Heart left ventricle (tissue), 16 donors: Measurements from ENCODE around the gene TNS3. TPM values are rescaled to one million over a fixed set of nuclear protein-coding genes. Genes with fewer than 3 reads are reported as not detected.

Experiments
- ATAC-seq, 4 donors: fragments of 200-7000 bp; cut with Tn5 transposase; one replicate each; pipeline ENCODE4 v1.9.1; 2020 to 2022; ENCODE audit warnings: moderate library complexity in 4 of 4, mild to moderate bottlenecking in 3 of 4, moderate number of reproducible peaks in 1 of 4
- DNase-seq, 5 donors: peaks; one replicate each; pipeline ENCODE4 v3.0.0-alpha.2; 2020
- H3K27ac ChIP-seq, 12 donors: fragments of 200-600 bp; sonication (generic) in 4 of 12; one replicate each; pipeline versions ENCODE4 v1.5.0 to v1.8.0; 2016 to 2022; ENCODE audit warnings: mild to moderate bottlenecking in 2 of 12
- H3K27me3 ChIP-seq, 9 donors: fragments of 200-600 bp; sonication (generic) in 2 of 9; one replicate each; pipeline versions ENCODE4 v1.5.1 to v1.8.0; 2016 to 2022; ENCODE audit warnings: mild to moderate bottlenecking in 3 of 9
- H3K36me3 ChIP-seq, 9 donors: fragments of 200-600 bp; sonication (generic) in 2 of 9; one replicate each; pipeline versions ENCODE4 v1.5.0 to v1.8.0; 2018 to 2022; ENCODE audit warnings: mild to moderate bottlenecking in 2 of 9
- H3K4me1 ChIP-seq, 12 donors: fragments of 200-600 bp; sonication (generic) in 4 of 12; one replicate each; pipeline versions ENCODE4 v1.5.0 to v1.8.0; 2016 to 2022; ENCODE audit warnings: mild to moderate bottlenecking in 3 of 12
- H3K4me3 ChIP-seq, 12 donors: fragments of 200-600 bp; sonication (generic) in 4 of 12; one replicate each; pipeline versions ENCODE4 v1.5.0 to v1.8.0; 2017 to 2022; ENCODE audit warnings: mild to moderate bottlenecking in 9 of 12, moderate library complexity in 4 of 12
- H3K9me3 ChIP-seq, 12 donors: fragments of 200-600 bp; sonication (generic) in 4 of 12; one replicate each; pipeline versions ENCODE4 v1.5.0 to v1.8.0; 2016 to 2022; ENCODE audit warnings: mild to moderate bottlenecking in 1 of 12
- POLR2A ChIP-seq, 2 donors: fragments of 450-650 bp; IDR thresholded peaks; one replicate each; pipeline ENCODE4 v1.6.1; 2017; ENCODE audit warnings: antibody characterized with exemption in 2 of 2, mild to moderate bottlenecking in 2 of 2, moderate library complexity in 2 of 2
- WGBS, 4 donors: extraction: QIAGEN DNeasy Blood & Tissue Kit in 2 of 4; methylation state at CpG; one replicate each; pipeline versions ENCODE4 v1.1.5 to v1.1.7; 2013 to 2018; 5-methylcytosine and 5-hydroxymethylcytosine counted together
- intact Hi-C, 10 donors: fragments of 100-400 bp; cut with DNase I; formaldehyde crosslinking; loops; one replicate each; pipeline versions ENCODE4 v1.11.1 to v1.14.2; 2022
- polyA plus RNA-seq, 2 donors: library from polyadenylated mRNA; stranded (reverse); fragments of 200-250 nt; gene quantifications; one replicate each; pipeline ENCODE4 v1.2.3, GENCODE V29; 2013
- total RNA-seq, 9 donors: library from RNA; depleted of rRNA in 2 of 9; stranded (reverse); fragments of >200 nt in 2 of 9; fragmentation: NEBNext Ultra II Directional in 3 of 9; extraction: Animal tissue kit (Norgen Biotek cat#: 25700) in 3 of 9; gene quantifications; one replicate each; pipeline versions ENCODE4 v1.1.0 to v1.2.4, GENCODE V29; 2016 to 2023
- TF ChIP-seq, protein P1 (sequence below), 12 donors: fragments of 200-600 bp; sonication (generic) in 4 of 12; IDR thresholded peaks; one replicate each; pipeline versions ENCODE4 v1.5.0 to v1.8.0; 2018 to 2022; ENCODE audit warnings: antibody characterized with exemption in 12 of 12, mild to moderate bottlenecking in 5 of 12
- donor health status: ischemic (EF 13 %, LVEDD 7.1; RV severe dilation, severe dysfunction).
- donor health status: healthy with polysubstance abuse.
- donor health status: DM: no; HTN: yes; CAD: no.
- donor health status: DM: no; HTN: no; CAD: no.
- donor health status: ischemic (EF 25% LVEDD 6.9; RV normal size, moderate dysfunction).
- donor health status: ischemic (EF 25% LVEDD 5.7; RV mildly dilated, moderate dysfunction).
- donor health status: healthy.
- donor health status: DM: yes; HTN: yes; CAD: no.
- donor health status: ischemic (EF 35%, LVEDD 5.7; RV mildly dilated, moderate dysfunction).
- donor health status: nonischemic (EF 11% LVEDD 7.7; RV severe dilation, severe dysfunction).
- donor health status: DM: yes; HTN: yes; CAD: no.
- donor health status: PGD.
- donor health status: ischemic (EF 29% LVEDD 5.4; RV normal size, mild dysfunction).
- donor health status: nonischemic (EF 23%, LVEDD 6.1; RV moderate dilation, normal function).

The TNS3 gene
- total and polyA plus RNA-seq, 11 donors, result 10.1 to 116 (median 32.7) TPM

DNA sequence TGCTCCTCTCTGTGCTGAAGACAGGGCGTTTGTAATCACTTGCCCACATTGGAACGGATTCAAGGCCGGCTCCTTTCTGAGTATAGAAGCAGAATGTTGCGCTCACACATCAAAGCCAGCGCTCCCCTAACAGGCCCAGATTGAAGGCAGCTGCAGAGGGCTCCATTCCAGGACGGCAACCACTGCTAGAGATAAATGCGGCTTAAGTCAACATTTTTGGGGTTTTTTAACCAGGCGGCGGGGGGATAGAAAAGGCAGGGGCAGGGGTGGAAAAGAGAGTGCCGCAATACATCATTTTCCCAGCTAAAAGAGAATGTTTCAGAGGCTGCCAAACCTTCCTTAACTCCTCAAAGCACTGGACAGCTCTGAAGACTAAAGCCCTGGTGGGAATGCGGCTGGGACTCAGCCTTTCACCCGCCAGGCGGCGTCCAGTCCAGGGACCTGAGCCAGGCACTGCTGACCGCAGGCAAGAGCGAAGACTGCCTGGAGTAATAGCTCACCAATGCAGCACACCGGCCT is 189.6 kb downstream of the TNS3 start:
- Histone ChIP-seq H3K9me3 (no peaks in the 10 kb centered on the region), H3K27ac (no peak overlapping the region), H3K4me3 (no peak overlapping the region), H3K36me3 (peaks cover 0 to 86% (median 42%) of the 10 kb centered on the region in 9 donors), H3K27me3 (no peaks in the 10 kb centered on the region), H3K4me1 (peaks cover 0 to 12% (median 0%) of the 10 kb centered on the region in 12 donors)
- 66 to 73% (median 72%) methylated on average over 17 of the region's 17 CpGs for WGBS, 4 donors
- TF ChIP-seq, protein P1, sequence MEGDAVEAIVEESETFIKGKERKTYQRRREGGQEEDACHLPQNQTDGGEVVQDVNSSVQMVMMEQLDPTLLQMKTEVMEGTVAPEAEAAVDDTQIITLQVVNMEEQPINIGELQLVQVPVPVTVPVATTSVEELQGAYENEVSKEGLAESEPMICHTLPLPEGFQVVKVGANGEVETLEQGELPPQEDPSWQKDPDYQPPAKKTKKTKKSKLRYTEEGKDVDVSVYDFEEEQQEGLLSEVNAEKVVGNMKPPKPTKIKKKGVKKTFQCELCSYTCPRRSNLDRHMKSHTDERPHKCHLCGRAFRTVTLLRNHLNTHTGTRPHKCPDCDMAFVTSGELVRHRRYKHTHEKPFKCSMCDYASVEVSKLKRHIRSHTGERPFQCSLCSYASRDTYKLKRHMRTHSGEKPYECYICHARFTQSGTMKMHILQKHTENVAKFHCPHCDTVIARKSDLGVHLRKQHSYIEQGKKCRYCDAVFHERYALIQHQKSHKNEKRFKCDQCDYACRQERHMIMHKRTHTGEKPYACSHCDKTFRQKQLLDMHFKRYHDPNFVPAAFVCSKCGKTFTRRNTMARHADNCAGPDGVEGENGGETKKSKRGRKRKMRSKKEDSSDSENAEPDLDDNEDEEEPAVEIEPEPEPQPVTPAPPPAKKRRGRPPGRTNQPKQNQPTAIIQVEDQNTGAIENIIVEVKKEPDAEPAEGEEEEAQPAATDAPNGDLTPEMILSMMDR (IDR thresholded peaks at IDR 0.05), result peak in 11 of 12 donors; percentile 7 to 60 (median 41)
- TF ChIP-seq POLR2A (IDR thresholded peaks at IDR 0.05), result no peak
- peak; percentile 68 to 82 (median 72) for DNase-seq
- intact Hi-C loops, result loop anchor here in 1 of 10 donors (10.0 kb wide), 1 partner anchor 107 kb away; no protein-coding TSS in a partner anchor
- peak; percentile 64 to 87 (median 84) for ATAC-seq

DNA sequence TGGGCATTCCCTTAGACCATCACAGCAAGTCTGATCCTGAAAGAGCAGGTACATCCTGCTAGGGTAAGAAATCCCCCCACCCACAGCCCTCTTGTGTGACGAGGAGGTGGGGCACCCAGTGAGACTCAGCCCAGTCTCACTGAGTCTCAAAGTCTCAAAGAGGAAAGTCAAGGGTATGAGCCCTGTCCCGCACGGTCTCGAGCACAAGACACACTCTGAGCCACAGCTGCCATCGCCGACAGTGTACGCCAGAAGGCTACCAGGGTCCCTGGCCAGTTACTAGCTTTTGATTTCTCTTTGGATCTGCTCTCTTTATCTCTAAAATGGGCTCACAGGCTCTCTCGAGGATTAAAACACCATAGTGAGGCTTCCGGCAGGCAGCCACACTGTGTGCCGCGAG is 190.2 kb downstream of the TNS3 start:
- peak in 3 of 4 donors; percentile 4 to 8 (median 7) for ATAC-seq
- intact Hi-C loops, result loop anchor here in 1 of 10 donors (10.0 kb wide), 1 partner anchor 107 kb away; no protein-coding TSS in a partner anchor

DNA sequence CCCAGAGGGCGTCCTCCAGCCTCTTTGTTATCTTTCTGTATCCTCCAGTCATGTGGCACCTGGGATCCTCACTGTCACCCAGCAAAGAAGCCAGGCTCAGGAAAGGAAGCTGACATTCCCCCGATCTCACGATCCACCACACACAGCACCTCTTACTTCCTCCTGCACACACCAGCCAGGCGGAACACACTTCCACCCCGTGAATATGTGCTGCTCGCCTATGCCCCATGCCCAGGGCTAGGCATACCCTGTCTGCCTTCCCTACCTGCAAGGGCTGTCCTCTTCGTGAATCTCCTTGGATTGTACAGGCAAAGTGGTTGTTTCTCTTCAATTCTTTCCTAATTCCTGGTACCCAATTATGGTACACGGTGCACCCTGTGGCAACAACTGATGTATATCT is 191.0 kb downstream of the TNS3 start:
- H3K4me3 ChIP-seq, result no peak overlapping the region
- H3K36me3 ChIP-seq, result peaks cover 0 to 81% (median 28%) of the 10 kb centered on the region in 9 donors
- intact Hi-C loops, result loop anchor here in 1 of 10 donors (10.0 kb wide), 1 partner anchor 106 kb away; no protein-coding TSS in a partner anchor
- no peak for ATAC-seq
- no peak for DNase-seq
- TF ChIP-seq POLR2A (IDR thresholded peaks at IDR 0.05), result no peak
- TF ChIP-seq, protein P1 (IDR thresholded peaks at IDR 0.05), result no peak
- H3K27ac ChIP-seq, result no peak overlapping the region
- no peaks in the 10 kb centered on the region for H3K27me3 ChIP-seq
- 93 to 97% (median 96%) methylated on average over 8 of the region's 8 CpGs for WGBS, 4 donors
- H3K4me1 ChIP-seq, result peaks cover 0 to 19% (median 3%) of the 10 kb centered on the region in 12 donors
- H3K9me3 ChIP-seq, result no peaks in the 10 kb centered on the region

More for the DNA sequence above, 190.2 kb downstream of the TNS3 start:
- DNase-seq, result no peak
- Histone ChIP-seq H3K27ac (no peak overlapping the region), H3K27me3 (no peaks in the 10 kb centered on the region), H3K4me3 (no peak overlapping the region), H3K9me3 (no peaks in the 10 kb centered on the region), H3K36me3 (peaks cover 0 to 83% (median 36%) of the 10 kb centered on the region in 9 donors), H3K4me1 (peaks cover 0 to 12% (median 0%) of the 10 kb centered on the region in 12 donors)
- 84 to 95% (median 88%) methylated on average over 10 to 11 of the region's 11 CpGs for WGBS, 4 donors
- TF ChIP-seq, protein P1 (IDR thresholded peaks at IDR 0.05), result no peak
- TF ChIP-seq POLR2A (IDR thresholded peaks at IDR 0.05), result no peak

DNA sequence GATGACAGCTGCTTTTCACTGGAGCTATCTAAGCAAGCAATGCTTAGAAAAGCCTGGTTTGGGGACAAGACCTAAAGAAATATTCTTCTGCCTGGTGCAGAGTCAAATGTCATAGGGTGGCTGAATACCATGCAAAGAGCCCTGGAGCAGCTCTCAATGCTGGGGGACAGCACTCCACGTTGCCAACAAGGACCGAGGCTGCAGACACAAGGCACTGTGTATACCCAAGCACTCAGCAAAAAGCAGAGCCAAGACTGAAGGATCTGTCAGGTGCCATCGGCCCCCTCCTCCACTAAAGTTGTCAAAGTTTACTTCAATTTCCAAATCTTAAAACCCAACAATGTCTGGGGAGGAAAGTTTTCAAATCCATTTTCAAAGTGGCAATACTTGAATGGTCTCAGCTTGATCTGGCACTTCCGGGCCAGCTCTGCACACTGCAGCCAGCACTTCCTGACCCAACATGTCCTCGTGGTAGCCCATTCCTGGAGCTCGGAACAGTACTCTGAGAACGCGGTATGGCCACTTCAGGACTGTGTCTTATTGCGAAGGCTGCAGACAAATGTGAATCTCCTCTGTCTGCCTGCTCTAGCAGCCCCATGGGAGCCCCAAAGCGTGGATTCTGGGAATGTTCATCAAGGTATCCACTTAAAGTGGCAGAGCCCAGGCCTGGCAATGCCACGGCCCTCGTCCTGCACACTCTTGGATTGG is 191.8 kb downstream of the TNS3 start:
- WGBS, 4 donors, result 80 to 91% (median 82%) methylated on average over 7 to 12 of the region's 12 CpGs
- H3K9me3 ChIP-seq, result no peaks in the 10 kb centered on the region
- no peak overlapping the region for H3K4me3 ChIP-seq
- H3K36me3 ChIP-seq, result peaks cover 0 to 81% (median 20%) of the 10 kb centered on the region in 9 donors
- intact Hi-C loops, result loop anchor here in 1 of 10 donors (10.0 kb wide), 1 partner anchor 105 kb away; no protein-coding TSS in a partner anchor
- ATAC-seq (no peak), DNase-seq (no peak)
- H3K27ac ChIP-seq, result no peak overlapping the region
- no peak for TF ChIP-seq POLR2A (IDR thresholded peaks at IDR 0.05)
- TF ChIP-seq, protein P1 (IDR thresholded peaks at IDR 0.05), result no peak
- no peaks in the 10 kb centered on the region for H3K27me3 ChIP-seq
- peaks cover 0 to 25% (median 4%) of the 10 kb centered on the region in 12 donors for H3K4me1 ChIP-seq
